IPS-15b (cell line): ENCODE measurements around the gene TMLHE.
"Not testable (repeated sequence)": the region's sequence is repeated elsewhere in the genome, so short reads cannot be mapped to it uniquely, and the experiment has no call there.

Experiments used
- H3K27me3 ChIP-seq: one replicate; pipeline ENCODE4 v1.6.1; 2013; ENCODE audit warnings: low read length; ENCODE audit not compliant: control insufficient read depth, insufficient read depth
- H3K36me3 ChIP-seq: one replicate; pipeline ENCODE4 v1.6.1; 2013; ENCODE audit warnings: low read length; ENCODE audit not compliant: control insufficient read depth, insufficient read depth
- H3K4me1 ChIP-seq: one replicate; pipeline ENCODE4 v1.6.1; 2013; ENCODE audit warnings: mild to moderate bottlenecking, low read length; ENCODE audit not compliant: control insufficient read depth, insufficient read depth
- H3K4me3 ChIP-seq: one replicate; pipeline ENCODE4 v1.5.1; 2013; ENCODE audit warnings: low read depth, low read length
- H3K9ac ChIP-seq: one replicate; pipeline ENCODE4 v1.6.1; 2013; ENCODE audit warnings: low read depth, mild to moderate bottlenecking, low read length
- H3K9me3 ChIP-seq: one replicate; pipeline ENCODE4 v1.6.1; 2013; ENCODE audit warnings: mild to moderate bottlenecking, low read length; ENCODE audit not compliant: control insufficient read depth, insufficient read depth

TMLHE gene

DNA sequence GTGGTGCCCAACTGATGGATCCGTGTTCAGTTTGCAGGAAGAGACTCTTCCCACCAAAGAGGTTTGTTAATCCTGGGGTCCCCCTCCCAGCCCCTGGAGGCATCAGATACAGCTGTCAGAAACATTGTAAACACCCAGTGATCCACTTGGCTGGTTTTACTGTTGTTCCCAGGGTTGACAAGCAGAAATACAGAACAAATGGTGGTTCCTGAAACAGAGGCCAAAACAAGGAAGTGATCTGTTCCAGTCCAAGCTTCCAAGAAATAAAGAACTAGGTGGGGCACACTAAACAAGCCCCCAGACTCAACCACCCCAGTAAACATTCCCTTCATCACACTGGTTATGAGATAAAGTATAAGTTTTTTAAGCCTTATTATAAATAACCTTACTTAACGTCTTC, 1.4 kb downstream of the TMLHE start:
- no peaks in the 10 kb centered on the region for H3K4me1 ChIP-seq
- H3K27me3 ChIP-seq, result no peaks in the 10 kb centered on the region
- no peak overlapping the region for H3K9ac ChIP-seq
- no peaks in the 10 kb centered on the region for H3K36me3 ChIP-seq
- H3K9me3 ChIP-seq, result no peaks in the 10 kb centered on the region
- H3K4me3 ChIP-seq, result no peak overlapping the region

DNA sequence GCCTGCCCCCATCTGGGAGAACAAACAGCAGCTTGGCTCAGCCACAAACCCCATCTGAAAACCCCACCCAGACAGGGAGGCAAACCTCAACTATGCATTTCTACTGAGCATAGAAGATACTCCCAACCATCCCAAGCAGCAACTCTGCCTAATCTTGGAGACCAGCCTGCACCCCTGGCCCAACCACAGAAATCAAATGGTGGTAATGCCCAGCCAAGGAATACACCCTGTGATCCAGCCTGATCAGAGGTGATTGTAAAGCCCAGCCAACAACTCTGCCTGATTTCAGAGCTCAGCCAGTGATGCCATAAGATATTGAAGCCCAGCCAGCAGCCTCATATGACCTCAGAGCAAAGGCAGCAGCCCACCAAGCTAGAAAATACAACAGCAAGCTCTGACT, 19.8 kb downstream of the TMLHE start:
- Histone ChIP-seq H3K9me3 (peaks cover 6% of the 10 kb centered on the region), H3K36me3 (no peaks in the 10 kb centered on the region), H3K27me3 (no peaks in the 10 kb centered on the region), H3K4me1 (no peaks in the 10 kb centered on the region), H3K9ac (no peak overlapping the region), H3K4me3 (no peak overlapping the region)

DNA sequence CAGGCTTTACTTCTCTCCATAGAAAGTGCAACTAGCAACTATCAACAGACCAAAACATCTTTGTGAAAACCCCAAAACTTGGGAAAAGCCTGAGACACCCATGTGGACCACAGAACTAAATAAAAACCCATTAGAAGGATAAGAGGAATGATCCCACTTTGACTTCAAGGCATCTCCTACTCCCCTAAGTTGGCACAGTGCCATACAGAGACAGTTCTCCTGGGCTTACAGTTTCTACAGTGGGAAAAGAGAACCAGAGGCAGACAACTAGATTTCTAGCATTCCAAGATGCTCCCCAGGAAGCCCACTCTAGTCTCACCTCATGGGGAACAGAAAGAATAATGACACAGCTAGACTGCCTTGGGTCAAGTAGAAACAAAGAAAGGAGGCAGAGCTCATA, 20.4 kb downstream of the TMLHE start:
- no peaks in the 10 kb centered on the region for H3K36me3 ChIP-seq
- H3K4me1 ChIP-seq, result no peaks in the 10 kb centered on the region
- no peak overlapping the region for H3K9ac ChIP-seq
- H3K4me3 ChIP-seq, result no peak overlapping the region
- peaks cover 6% of the 10 kb centered on the region for H3K9me3 ChIP-seq
- no peaks in the 10 kb centered on the region for H3K27me3 ChIP-seq

DNA sequence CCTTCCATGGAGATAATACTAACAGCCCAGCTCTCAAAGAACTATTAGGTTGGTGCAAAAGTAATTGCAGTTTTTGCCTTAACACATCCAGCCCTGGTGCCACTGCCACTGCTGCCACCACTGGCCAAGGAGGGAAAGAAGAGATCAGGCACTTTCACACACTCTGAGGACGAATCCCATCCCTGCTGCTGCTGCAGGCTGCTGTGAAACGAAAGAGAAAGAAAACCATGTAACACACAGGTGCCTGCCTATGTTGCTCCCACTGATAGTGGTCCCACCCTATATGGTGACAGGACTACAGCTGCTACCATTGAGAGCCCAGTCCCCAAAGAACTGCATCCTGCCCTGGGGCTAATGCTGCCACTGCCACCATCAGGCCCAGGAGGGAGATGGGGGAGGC, 35.1 kb downstream of the TMLHE start:
- Histone ChIP-seq H3K9me3 (no peaks in the 10 kb centered on the region), H3K9ac (no peak overlapping the region), H3K36me3 (no peaks in the 10 kb centered on the region), H3K4me1 (no peaks in the 10 kb centered on the region), H3K27me3 (no peaks in the 10 kb centered on the region), H3K4me3 (no peak overlapping the region)

DNA sequence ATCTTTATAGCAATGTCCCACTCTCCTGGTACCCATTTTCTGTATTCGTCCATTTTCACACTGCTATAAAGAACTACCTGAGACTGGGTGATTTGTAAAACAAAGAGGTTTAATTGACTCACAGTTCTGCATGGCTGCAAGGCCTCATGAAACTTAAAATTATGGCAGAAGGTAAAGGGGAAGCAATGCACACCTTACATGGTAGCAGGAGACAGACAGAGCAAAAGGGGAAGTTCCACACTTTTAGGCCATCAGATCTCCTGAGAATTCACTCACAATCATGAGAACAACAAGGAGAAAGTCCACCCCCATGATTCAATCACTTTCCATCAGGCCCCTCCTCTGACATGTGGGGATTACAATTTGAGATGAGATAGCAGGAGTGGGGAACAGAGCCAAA, 49.7 kb downstream of the TMLHE start:
- H3K27me3 ChIP-seq, result no peaks in the 10 kb centered on the region
- H3K9me3 ChIP-seq, result no peaks in the 10 kb centered on the region
- no peak overlapping the region for H3K9ac ChIP-seq
- no peak overlapping the region for H3K4me3 ChIP-seq
- H3K4me1 ChIP-seq, result no peaks in the 10 kb centered on the region
- no peaks in the 10 kb centered on the region for H3K36me3 ChIP-seq

DNA sequence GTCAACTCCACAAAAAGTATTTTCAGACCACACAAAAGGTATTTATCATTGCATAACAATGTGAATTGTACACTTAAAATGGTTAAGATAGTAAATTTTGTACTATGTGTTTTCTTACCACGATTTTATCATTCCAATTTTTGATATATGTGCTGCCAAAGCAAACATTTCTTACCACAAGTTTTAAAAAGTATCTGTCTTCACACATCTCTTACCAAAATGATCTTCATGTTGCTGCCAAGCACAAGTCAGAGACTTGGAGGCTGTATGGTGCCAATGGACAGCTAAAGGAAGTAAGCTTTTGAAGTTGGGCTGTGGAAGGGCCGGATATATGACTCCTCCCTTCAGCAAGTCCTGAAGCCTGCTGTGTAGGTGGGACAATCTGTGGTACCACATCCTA, 67.9 kb downstream of the TMLHE start:
- Histone ChIP-seq H3K36me3 (no peaks in the 10 kb centered on the region), H3K9ac (no peak overlapping the region), H3K4me3 (no peak overlapping the region), H3K4me1 (no peaks in the 10 kb centered on the region), H3K9me3 (no peaks in the 10 kb centered on the region), H3K27me3 (no peaks in the 10 kb centered on the region)

DNA sequence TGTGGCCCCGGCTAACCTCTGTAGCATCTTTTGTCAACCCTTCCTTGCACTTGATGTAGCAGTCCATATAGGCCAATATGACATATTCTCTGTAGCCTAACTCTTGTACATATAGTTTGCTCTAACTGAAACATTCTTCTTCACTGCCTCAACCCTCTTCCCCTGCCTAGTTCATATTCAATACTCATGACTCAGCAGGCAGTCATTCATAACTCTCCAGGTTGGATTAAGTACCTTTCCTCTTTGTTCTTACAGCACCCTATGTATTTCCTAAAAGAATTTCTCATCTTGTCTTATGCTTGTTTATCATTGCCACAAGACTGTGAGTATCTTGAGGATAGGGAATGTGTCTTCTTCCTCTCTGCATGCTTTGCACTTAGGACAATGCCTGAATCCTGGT, 76.9 kb downstream of the TMLHE start:
- Histone ChIP-seq H3K4me1 (no peaks in the 10 kb centered on the region), H3K27me3 (no peaks in the 10 kb centered on the region), H3K9ac (no peak overlapping the region), H3K36me3 (no peaks in the 10 kb centered on the region), H3K4me3 (no peak overlapping the region), H3K9me3 (peaks cover 3% of the 10 kb centered on the region)

DNA sequence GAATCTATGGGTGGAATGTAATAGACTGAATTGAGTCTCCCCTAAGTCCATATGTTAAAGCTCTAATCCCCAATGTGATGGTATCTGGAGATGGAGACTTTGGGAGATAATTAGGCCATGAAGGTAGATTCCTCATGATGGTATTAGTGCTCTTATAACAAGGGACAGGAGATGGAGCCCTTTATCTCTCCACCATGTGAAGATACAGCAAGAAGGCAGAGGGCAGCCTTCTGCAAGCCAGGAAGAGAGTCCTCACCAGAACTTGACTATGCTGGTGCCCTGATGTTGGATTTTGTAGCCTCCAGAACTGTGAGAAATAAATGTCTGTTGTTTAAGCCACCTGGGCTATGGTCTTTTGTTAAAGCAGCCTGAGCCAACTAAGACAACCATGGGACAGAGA, 78.0 kb downstream of the TMLHE start:
- Histone ChIP-seq H3K9ac (no peak overlapping the region), H3K36me3 (no peaks in the 10 kb centered on the region), H3K4me1 (no peaks in the 10 kb centered on the region), H3K4me3 (no peak overlapping the region), H3K9me3 (peaks cover 3% of the 10 kb centered on the region), H3K27me3 (no peaks in the 10 kb centered on the region)

DNA sequence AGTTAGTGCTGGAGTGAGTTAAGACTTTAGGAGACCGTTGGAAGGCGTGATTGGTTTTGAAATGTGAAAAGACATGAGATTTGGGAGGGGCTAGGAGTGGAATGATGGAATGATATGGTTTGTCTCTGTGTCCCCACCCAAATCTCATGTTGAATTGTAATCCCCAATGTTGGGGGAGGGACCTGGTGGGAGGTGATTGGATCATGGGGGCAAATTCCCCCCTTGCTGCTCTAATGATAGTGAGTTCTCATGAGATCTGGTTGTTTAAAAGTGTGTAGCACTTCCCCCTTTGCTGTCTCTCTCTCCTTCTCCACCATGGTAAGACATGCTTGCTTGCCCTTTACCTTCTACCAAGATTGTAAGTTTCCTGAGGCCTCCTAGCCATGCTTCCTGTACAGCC, 85.7 kb downstream of the TMLHE start:
- not testable (repeated sequence) for H3K9me3 ChIP-seq, H3K4me3 ChIP-seq

DNA sequence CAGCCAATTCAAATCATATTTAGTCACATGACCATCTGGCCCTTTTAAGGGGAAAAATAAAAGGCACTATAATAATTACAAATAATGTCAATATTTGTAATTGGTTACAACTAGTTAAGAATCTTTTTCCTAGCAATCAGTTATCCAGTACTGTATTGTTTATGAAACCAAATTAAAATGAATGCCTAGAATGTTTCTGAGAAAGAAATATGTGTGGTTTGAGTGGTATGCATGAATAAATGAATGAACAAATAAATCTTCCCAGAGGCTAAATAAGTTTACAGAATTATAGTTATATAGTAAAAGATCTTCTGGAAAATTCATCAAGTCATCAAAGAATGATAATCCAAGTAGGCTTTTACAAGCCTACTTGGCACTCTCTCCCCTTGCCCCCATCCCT, 98.5 kb downstream of the TMLHE start:
- Histone ChIP-seq H3K36me3 (no peaks in the 10 kb centered on the region), H3K4me3 (no peak overlapping the region), H3K9me3 (no peaks in the 10 kb centered on the region), H3K4me1 (no peaks in the 10 kb centered on the region), H3K9ac (no peak overlapping the region), H3K27me3 (no peaks in the 10 kb centered on the region)

More for the DNA sequence above, 85.7 kb downstream of the TMLHE start:
- H3K9ac ChIP-seq, H3K4me1 ChIP-seq, H3K27me3 ChIP-seq, H3K36me3 ChIP-seq: not testable (repeated sequence)

DNA sequence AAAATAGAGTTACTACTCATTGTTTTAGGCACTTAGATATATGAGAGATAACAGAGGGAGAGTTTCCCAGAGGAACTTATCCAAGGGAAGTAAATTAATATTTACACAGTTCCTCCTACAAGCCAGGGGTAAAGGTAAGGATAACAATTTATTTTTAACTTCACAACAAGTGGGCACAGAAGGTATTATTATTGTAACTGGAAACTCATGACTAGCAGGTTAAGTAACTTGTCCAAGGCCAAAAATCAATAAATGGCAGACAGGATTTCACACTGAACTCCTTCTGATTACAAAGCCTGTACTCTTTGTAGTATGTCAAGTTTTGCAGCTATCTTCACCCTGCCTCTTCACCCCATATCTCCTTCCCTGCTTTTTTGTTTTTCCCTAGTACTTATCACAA, 107.5 kb downstream of the TMLHE start:
- H3K36me3 ChIP-seq, result no peaks in the 10 kb centered on the region
- no peaks in the 10 kb centered on the region for H3K4me1 ChIP-seq
- no peak overlapping the region for H3K9ac ChIP-seq
- no peaks in the 10 kb centered on the region for H3K27me3 ChIP-seq
- no peaks in the 10 kb centered on the region for H3K9me3 ChIP-seq
- no peak overlapping the region for H3K4me3 ChIP-seq

DNA sequence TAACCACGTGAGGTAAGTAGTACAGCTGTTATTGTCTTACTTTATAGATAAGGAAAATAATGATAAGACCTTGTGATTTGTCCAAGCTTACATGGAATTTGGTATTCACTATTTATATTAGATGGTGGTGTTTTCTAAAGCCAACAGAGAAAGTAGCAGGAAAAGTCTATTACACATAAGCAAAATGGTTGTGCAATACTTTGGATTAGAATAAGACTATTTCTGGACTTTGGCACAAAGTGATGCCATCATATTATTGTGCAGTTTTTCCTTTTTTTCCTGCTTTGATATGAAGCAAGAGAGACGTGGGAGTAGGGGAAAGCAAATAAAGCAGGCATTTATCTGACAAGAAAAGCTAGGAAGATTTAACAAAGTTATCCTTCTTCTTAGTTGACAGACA, 117.6 kb downstream of the TMLHE start:
- H3K4me1 ChIP-seq, H3K36me3 ChIP-seq, H3K9me3 ChIP-seq, H3K4me3 ChIP-seq, H3K9ac ChIP-seq, H3K27me3 ChIP-seq: not testable (repeated sequence)

DNA sequence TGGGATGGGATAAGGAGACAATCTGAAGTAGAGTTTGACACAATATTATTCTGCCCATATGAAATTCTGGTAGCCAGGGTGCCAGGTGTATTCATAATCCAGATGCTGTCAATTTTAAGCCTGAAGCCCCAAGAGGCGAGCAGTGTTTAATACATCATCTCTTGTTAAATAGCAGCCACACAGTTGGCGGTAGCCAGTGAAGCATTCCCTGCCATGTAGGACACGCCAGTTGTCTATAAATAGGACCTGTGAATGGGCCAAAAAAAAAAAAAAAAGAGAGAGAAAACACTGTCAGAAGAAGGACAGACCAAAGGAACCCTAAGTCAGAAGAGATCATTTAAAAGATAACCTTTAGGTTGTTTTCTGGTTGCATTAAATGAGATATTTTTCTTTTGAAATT, 121.3 kb downstream of the TMLHE start:
- H3K4me1 ChIP-seq, H3K36me3 ChIP-seq, H3K9ac ChIP-seq, H3K9me3 ChIP-seq, H3K4me3 ChIP-seq, H3K27me3 ChIP-seq: not testable (repeated sequence)
